HuH-7 (cell line): ENCODE results near the gene GPR35.

Source experiments
- DNase-seq: peaks from one replicate; pipeline ENCODE4 v3.0.0; 2011; ENCODE audit warnings: low spot score

The GPR35 gene

GRCh38 chr2:240624011-240624949 lies 1.0 kb upstream of the GPR35 start:
- DNase-seq, result no peak

GRCh38 chr2:240626531-240627300 lies 1.4 kb downstream of the GPR35 start:
- DNase-seq, result no peak

GRCh38 chr2:240627736-240628506 lies 2.6 kb downstream of the GPR35 start:
- DNase-seq, result no peak

- no peak for DNase-seq
Observed at GRCh38 chr2:240628507-240628807, 3.2 kb downstream of the GPR35 start.

- DNase-seq, result no peak
Observed at GRCh38 chr2:240628808-240629618, 3.7 kb downstream of the GPR35 start.

GRCh38 chr2:240629619-240629967 lies 4.3 kb downstream of the GPR35 start:
- DNase-seq, result no peak

- DNase-seq, result no peak
Observed at GRCh38 chr2:240629968-240630770, 4.9 kb downstream of the GPR35 start.

GRCh38 chr2:240630771-240631547 lies 5.7 kb downstream of the GPR35 start:
- DNase-seq, result no peak

GRCh38 chr2:240631548-240632305 lies 6.4 kb downstream of the GPR35 start:
- DNase-seq, result no peak

- no peak for DNase-seq
Observed at GRCh38 chr2:240632306-240632721, 7.0 kb downstream of the GPR35 start.

GRCh38 chr2:240635121-240635997 lies 10.1 kb downstream of the GPR35 start:
- no peak for DNase-seq

GRCh38 chr2:240635998-240636547 lies 10.8 kb downstream of the GPR35 start:
- DNase-seq, result no peak

GRCh38 chr2:240636563-240637115 lies 11.4 kb downstream of the GPR35 start:
- no peak for DNase-seq

- no peak for DNase-seq
Observed at GRCh38 chr2:240637116-240637900, 12.0 kb downstream of the GPR35 start.

- DNase-seq, result no peak
Observed at GRCh38 chr2:240637901-240638345, 12.6 kb downstream of the GPR35 start.

GRCh38 chr2:240638512-240639160 lies 13.4 kb downstream of the GPR35 start:
- DNase-seq, result no peak
